ENCODE measurements around the gene FUBP1.

FUBP1 gene

GRCh38 chr1:77910116-77910515 lies 68.8 kb downstream of the FUBP1 start:
- DNase-seq (ENCODE audit: low spot score) = no peak
- in situ Hi-C loops (cut with MboI; ENCODE audit: low pct_unique_long_range_greater_than_20kb, low sequenced_read_pairs, unreplicated experiment) = no loop called here
- TF ChIP-seq, protein P1, sequence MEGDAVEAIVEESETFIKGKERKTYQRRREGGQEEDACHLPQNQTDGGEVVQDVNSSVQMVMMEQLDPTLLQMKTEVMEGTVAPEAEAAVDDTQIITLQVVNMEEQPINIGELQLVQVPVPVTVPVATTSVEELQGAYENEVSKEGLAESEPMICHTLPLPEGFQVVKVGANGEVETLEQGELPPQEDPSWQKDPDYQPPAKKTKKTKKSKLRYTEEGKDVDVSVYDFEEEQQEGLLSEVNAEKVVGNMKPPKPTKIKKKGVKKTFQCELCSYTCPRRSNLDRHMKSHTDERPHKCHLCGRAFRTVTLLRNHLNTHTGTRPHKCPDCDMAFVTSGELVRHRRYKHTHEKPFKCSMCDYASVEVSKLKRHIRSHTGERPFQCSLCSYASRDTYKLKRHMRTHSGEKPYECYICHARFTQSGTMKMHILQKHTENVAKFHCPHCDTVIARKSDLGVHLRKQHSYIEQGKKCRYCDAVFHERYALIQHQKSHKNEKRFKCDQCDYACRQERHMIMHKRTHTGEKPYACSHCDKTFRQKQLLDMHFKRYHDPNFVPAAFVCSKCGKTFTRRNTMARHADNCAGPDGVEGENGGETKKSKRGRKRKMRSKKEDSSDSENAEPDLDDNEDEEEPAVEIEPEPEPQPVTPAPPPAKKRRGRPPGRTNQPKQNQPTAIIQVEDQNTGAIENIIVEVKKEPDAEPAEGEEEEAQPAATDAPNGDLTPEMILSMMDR (IDR thresholded peaks at IDR 0.05; ENCODE audit: extremely low read depth, insufficient read depth, missing control alignments) = no peak

GRCh38 chr1:77906624-77907023 lies 72.2 kb downstream of the FUBP1 start:
- no peak for DNase-seq (ENCODE audit: low spot score)
- in situ Hi-C loops (cut with MboI; ENCODE audit: low pct_unique_long_range_greater_than_20kb, low sequenced_read_pairs, unreplicated experiment) = no loop called here
- TF ChIP-seq, protein P1 (IDR thresholded peaks at IDR 0.05; ENCODE audit: extremely low read depth, insufficient read depth, missing control alignments) = no peak

DNA sequence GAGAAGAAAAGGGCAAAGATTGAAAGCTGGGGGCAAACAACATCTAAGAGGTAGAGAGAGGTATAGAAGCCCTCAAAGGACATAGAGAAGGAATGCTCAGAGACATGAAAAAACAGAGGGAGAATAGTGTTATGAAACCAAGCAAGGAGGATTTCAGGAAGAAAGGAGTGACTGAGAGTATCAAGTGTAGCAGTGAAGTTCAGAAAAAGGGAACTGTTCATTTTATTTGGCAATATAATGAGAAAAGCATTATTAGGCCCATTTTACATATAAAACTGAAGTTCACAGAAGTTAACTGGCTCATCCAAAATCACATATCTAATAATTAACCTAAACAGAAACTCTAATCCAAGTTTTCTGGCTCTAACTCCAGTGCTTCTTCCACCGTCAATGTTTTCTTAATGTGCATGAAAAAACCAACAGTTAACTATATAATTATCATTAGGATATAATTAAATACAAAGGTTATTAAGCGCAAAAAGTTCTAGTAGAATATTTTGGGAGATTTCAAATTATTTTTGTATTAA lies 72.8 kb downstream of the FUBP1 start:
- DNase-seq (ENCODE audit: low spot score) = no peak
- TF ChIP-seq, protein P1 (IDR thresholded peaks at IDR 0.05; ENCODE audit: extremely low read depth, insufficient read depth, missing control alignments) = no peak
- in situ Hi-C loops (cut with MboI; ENCODE audit: low pct_unique_long_range_greater_than_20kb, low sequenced_read_pairs, unreplicated experiment) = no loop called here

- no peak for DNase-seq (ENCODE audit: low spot score)
- in situ Hi-C loops (cut with MboI; ENCODE audit: low pct_unique_long_range_greater_than_20kb, low sequenced_read_pairs, unreplicated experiment) = no loop called here
- TF ChIP-seq, protein P1 (IDR thresholded peaks at IDR 0.05; ENCODE audit: extremely low read depth, insufficient read depth, missing control alignments) = no peak
These were observed 73.3 kb downstream of the FUBP1 start for GRCh38 chr1:77905603-77906002.

DNA sequence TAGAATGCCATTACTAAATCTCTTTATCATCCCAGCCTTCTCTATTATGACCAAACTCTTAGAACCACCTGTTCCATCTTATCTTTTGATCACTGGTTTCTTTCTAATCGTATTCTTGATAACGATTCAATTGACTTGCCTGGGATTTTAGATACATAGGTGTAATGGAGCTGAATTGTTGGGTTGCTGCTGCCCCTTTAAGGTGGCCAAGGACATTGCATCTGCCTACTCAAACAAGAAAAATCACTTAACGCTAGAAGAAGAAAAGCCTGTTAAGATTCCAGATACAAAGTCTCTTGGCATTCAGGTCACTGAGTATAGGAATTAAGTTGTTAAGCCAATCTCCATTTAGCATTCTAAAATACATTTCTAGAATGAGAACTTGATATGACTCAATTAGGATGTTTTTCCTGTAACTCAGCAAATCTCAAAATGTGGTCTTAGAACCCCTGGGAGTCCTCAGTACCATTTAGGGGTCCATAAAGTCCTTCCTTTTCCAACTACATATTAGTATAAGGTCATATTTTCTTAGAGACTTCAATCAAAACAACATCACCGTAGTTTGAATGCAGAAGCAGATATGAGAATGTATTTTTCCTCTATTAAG lies 78.1 kb downstream of the FUBP1 start:
- peak; percentile 30 for DNase-seq (ENCODE audit: low spot score)
- in situ Hi-C loops (cut with MboI; ENCODE audit: low pct_unique_long_range_greater_than_20kb, low sequenced_read_pairs, unreplicated experiment) = no loop called here
- TF ChIP-seq, protein P1 (IDR thresholded peaks at IDR 0.05; ENCODE audit: extremely low read depth, insufficient read depth, missing control alignments) = peak; percentile 74

DNA sequence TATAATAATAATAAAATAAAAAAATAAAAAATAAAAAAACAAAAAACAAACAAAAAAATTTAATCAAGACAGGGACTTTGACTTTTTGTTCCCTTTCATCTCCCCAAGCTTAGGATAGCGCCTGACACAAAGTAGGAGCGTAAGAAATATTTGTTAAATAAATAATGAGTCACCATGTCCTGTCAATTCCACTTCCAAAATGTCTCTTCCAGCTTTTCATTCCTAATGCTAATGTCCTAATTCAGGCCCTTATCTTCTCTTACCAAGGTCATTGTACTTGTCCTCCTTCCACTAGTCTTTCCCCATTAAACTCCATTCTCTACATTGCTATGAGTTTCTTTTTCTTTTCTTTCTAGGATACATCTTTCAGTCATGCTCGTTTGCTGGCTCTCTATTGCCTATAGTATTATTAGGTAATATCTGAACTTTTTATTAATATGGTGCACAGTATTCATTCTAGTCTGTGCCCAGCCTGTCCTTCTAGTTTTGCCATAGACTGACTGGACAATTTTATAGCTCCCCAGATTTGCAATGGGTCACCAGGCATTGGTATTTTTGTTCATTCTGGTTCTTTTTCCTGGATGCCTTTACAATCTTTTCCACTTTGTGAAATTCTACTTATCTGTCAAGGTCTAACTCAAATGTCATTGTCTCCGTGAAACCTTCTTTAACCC lies 79.1 kb downstream of the FUBP1 start:
- in situ Hi-C loops (cut with MboI; ENCODE audit: low pct_unique_long_range_greater_than_20kb, low sequenced_read_pairs, unreplicated experiment) = no loop called here
- no peak for DNase-seq (ENCODE audit: low spot score)
- TF ChIP-seq, protein P1 (IDR thresholded peaks at IDR 0.05; ENCODE audit: extremely low read depth, insufficient read depth, missing control alignments) = no peak
